NCI-H345 (cell line): ENCODE data around the gene TMEM14A.
"Not testable (repeated sequence)": the region's sequence is repeated elsewhere in the genome, so short reads cannot be mapped to it uniquely, and the experiment has no call there.

Source experiments
- DNase-seq: peaks from one replicate; lab custom pipeline; 2025; lab: John Stamatoyannopoulos, UW

The TMEM14A gene

GRCh38 chr6:52657870-52658269, 13.0 kb upstream of the TMEM14A start:
- DNase-seq: no peak

DNA sequence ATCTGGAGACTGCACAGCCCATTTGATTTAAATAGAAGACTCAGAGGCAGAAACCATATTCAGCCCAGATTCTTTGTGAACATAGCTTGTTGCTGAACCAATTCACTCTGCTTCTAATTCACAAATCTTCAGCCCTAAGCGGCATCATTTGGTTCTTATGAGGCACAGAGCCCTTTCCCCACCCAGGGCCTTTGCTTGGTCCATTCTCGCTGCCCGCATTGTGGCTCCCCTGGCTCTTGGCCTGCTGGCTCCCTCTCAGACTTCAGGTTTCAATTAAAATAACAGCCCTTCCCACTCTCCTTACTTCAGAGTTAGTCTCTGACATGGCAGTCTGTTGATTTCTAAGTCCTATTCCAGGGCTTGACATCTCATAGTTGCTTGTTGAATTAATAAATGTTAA, 9.4 kb upstream of the TMEM14A start:
- no peak for DNase-seq

DNA sequence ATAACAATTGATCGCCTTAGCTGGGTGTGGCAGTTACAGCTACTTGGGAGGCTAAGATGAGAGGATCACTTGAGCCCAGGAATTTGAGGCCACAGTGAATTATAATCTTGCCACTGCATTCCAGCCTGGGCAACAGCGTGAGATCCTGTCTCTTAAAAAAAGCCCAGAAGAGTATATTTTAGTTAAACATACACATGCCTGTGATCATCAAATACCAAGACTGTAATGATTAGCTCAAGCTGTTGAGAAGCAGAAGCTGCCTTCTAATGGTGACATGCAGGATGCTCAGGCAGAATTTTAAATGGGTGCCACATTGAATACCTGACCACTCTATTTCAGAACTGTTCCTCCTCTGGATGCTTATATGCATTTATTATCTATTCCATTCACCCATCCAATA, 8.9 kb upstream of the TMEM14A start:
- no peak for DNase-seq

GRCh38 chr6:52663120-52663935, 7.6 kb upstream of the TMEM14A start:
- peak; percentile 72 for DNase-seq

DNA sequence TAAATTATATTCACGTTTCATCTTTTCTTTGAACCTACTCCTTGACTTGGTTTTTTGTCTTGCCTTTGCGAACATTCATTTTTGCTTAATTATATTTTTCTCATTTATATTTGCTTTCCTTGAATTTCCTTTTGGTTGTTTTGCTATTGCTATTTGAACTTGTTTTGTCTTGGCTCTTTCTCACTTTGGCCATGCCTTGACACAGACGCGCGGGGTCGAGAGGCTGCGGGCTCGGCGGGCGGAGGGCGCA, 7.1 kb upstream of the TMEM14A start:
- no peak for DNase-seq

DNA sequence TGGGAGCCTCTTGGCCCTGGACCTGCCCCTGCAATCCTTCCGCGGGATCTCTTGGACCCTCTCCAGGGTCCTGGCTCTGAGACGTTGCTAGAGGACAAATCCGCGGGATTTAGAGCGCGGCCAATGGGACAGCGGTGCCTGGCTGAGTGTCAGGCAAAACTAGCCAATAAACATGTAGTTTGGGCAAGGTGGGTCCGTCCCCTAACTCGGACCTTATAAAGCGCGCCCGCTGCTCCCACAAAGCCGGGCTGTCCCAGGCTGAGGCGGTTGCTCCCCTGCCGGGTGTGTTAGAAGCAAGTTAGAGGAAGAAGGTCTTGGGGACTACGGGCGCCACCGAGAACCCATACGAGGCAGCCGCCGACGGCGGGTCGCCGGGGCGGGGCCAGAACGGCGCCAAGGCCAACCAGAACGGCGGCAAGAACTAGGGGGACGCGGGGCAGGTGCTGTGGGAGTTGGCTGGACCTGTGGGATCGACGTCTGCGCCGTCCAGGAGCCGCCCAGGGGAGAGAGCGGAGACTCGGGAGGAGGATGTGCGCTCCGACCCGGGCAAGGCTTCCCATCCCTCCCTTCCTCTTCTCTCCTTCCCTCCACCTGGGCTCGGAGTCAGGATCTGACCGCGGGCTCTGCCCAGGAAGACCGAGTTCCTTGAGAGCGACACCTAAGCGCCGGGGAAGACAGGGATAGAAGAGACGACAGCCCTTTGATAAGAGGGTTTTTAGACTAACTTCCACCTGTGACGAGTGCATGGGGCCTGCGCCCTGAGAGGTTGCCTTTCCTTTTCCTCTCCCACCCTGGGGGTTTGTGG, 6.5 kb upstream of the TMEM14A start:
- DNase-seq: peak; percentile 98

- DNase-seq: no peak
Measured at GRCh38 chr6:52664991-52665686, 5.8 kb upstream of the TMEM14A start.

GRCh38 chr6:52666071-52666470, 4.8 kb upstream of the TMEM14A start:
- DNase-seq: no peak

GRCh38 chr6:52666523-52666922, 4.4 kb upstream of the TMEM14A start:
- no peak for DNase-seq

GRCh38 chr6:52667572-52667971, 3.3 kb upstream of the TMEM14A start:
- DNase-seq: no peak

DNA sequence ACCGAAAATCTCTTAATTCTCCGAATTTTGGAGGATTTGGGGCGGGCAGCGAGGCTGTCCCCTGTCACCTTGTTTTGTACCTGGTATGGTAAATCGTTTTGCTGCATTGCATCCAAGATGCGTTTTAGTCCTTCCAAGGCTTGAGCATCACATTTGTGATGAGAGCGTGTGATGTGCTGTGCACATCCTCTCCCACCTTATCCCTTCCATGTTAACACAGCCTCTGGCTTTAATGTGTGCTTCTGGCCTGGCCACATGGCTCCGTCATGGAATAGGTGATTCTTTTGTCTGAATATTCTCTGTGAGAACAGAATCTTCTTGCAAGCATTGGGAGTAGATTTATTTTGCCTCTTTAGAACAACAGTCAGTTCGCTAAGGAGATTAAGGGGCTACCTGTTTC, 763 bp downstream of the TMEM14A start:
- no peak for DNase-seq

DNA sequence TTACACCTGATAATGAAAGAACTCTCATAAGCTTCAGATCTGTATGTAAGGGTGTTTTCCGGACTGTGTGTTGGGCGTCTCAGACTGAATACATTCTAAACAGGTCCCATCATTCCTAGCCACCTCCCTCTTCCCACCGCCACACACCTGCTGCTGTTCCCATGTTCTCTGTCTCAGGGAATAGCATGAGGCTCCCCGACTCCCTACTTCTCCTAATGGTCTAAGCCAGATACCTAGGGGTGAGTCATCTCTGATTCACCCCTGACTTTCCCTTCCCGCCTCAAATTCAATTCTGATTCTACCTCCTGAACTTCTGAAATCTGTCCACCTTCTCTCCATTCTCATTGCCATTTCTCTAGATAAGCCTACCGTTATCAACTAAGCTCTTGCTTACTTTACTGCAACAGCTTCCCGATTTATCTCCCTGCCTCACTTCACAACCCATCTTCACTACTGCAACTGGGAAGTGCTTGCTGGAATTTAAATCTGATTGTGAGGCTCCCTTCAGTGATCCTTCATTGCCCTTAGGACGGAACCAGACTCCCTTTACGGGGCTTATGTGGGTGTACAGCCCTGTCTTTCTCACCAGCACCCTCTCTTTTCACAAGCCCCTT, 1.6 kb downstream of the TMEM14A start:
- no peak for DNase-seq

GRCh38 chr6:52674666-52675065, 3.8 kb downstream of the TMEM14A start:
- no peak for DNase-seq

- DNase-seq: no peak
Measured at GRCh38 chr6:52675372-52675771, 4.5 kb downstream of the TMEM14A start.

GRCh38 chr6:52676631-52677030, 5.7 kb downstream of the TMEM14A start:
- DNase-seq: not testable (repeated sequence)

DNA sequence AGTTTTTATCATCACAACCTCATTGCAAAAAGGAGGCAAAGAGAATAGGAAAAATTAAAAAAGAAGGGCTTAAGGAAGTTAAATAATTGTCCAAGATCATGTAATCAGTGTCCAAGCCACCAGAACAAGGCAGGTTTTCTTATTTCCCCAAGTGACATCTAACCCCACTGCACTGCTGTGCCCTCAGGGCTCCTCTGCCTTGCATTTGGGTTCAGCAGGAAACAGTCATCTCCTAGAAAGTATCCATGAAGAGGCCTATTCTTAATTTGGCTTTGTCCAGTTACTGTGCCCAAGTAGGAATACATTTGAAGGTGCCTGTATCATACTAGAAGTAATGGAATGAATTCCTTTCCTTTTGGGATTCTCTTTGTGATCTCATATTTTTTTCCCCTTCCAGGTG, 10.5 kb downstream of the TMEM14A start:
- DNase-seq: no peak

GRCh38 chr6:52686878-52687699, 16.2 kb downstream of the TMEM14A start:
- no peak for DNase-seq

GRCh38 chr6:52689857-52690256, 18.9 kb downstream of the TMEM14A start:
- no peak for DNase-seq

DNA sequence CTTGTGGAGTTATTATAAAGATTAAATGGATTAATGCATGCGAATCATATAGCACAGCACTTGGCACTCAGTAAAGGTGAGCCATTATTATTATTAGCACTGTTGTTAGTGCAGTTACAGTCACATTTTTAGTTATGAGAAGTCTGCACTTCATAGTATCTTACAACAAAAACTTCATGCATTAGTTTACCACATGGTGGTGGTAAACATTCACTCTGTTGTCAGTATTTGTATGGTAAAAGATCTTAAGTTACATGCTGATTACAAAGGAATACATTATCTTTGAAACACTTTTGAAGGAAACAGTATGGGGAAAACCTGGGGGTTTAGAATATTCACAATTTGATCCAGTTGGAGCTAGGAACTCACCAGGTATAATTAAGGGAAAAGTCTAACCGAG, 20.8 kb downstream of the TMEM14A start:
- DNase-seq: no peak

DNA sequence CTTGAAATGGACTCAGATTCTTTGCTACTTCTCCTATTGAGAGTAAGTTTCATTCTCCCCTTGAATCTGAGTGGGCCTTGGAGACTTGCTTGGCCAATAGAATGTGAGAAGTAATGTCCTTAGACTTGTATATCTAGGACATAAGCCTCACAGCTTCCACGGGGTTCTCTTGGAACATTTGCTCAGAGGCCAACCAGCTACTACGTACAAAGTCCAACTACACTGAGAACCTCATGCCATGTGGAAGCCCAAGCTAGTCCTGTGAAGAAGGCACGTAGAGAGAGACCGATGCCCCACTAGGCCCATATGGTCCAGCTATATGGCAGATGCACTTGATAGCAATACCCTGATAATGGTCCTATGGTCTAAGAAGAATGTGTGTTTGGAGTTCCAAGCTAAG, 22.9 kb downstream of the TMEM14A start:
- DNase-seq: no peak

- no peak for DNase-seq
Measured at GRCh38 chr6:52694404-52694803, 23.5 kb downstream of the TMEM14A start.

- no peak for DNase-seq
Measured at GRCh38 chr6:52696418-52696817, 25.5 kb downstream of the TMEM14A start.
